ENCODE results near the gene PCMT1. TPM values are rescaled to one million over a fixed set of nuclear protein-coding genes. Genes with fewer than 3 reads are reported as not detected.

PCMT1 gene
- total and polyA plus RNA-seq, 7 donors = 124 to 613 (median 161) TPM

DNA sequence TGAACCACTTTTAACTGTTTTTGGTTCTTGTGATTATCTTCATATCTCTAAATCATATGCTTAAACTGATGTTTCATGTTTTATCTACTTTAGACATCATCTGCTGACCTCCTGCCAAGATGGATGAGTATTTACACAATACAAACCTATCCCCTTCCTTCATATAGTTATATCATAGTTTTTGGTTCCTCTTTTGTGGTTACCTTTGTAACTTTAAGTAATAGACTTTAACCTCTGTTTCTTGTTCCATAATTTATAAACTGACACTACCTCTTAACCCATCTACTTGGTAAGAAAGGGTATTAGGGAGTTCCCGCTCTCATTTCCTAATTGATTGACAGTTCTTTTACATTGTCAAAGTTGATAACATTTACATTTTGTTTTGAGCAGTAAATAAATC, 11.9 kb downstream of the PCMT1 start:
- no peak overlapping the region for H3K27ac ChIP-seq
- WGBS, 3 donors = 91 to 96% (median 95%) methylated on average over 1 of the region's 1 CpG
- DNase-seq (no peak), ATAC-seq (no peak)
- no peak overlapping the region for H3K4me3 ChIP-seq
- H3K9me3 ChIP-seq = peaks cover 10% of the 10 kb centered on the region
- intact Hi-C loops (cut with DNase I) = no loop called here
- H3K4me1 ChIP-seq = peaks cover 6% of the 10 kb centered on the region
- no peaks in the 10 kb centered on the region for H3K27me3 ChIP-seq (ENCODE audit: insufficient read depth in 3 of 3, low read length in 2 of 3)
- peaks cover 0 to 16% of the 10 kb centered on the region in 2 donors for H3K36me3 ChIP-seq (ENCODE audit: insufficient read depth in 1 of 2, low read depth in 1 of 2)
- TF ChIP-seq, protein P1, sequence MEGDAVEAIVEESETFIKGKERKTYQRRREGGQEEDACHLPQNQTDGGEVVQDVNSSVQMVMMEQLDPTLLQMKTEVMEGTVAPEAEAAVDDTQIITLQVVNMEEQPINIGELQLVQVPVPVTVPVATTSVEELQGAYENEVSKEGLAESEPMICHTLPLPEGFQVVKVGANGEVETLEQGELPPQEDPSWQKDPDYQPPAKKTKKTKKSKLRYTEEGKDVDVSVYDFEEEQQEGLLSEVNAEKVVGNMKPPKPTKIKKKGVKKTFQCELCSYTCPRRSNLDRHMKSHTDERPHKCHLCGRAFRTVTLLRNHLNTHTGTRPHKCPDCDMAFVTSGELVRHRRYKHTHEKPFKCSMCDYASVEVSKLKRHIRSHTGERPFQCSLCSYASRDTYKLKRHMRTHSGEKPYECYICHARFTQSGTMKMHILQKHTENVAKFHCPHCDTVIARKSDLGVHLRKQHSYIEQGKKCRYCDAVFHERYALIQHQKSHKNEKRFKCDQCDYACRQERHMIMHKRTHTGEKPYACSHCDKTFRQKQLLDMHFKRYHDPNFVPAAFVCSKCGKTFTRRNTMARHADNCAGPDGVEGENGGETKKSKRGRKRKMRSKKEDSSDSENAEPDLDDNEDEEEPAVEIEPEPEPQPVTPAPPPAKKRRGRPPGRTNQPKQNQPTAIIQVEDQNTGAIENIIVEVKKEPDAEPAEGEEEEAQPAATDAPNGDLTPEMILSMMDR (IDR thresholded peaks at IDR 0.05) = no peak

DNA sequence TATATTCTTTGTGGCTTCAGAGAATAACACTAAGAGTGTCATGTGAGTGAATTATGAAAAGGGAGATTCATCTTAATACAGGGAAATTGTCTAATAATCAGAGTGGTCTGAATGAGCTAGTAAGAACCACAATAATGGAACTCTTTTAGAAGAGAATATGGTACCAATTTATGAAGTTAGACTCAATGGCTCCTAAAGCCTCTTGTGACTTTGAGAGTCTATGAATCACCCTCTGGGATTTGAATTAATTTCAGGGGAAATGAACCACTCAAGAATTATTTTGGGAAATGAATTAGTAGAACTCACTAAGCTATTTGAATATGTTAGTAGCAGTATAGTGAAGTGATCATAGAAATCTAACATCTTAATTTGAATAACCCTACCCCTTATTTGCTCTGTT, 14.3 kb downstream of the PCMT1 start:
- intact Hi-C loops (cut with DNase I) = no loop called here
- H3K27ac ChIP-seq = no peak overlapping the region
- no peaks in the 10 kb centered on the region for H3K4me1 ChIP-seq
- TF ChIP-seq, protein P1 (IDR thresholded peaks at IDR 0.05) = no peak
- peaks cover 0 to 28% of the 10 kb centered on the region in 2 donors for H3K36me3 ChIP-seq (ENCODE audit: insufficient read depth in 1 of 2, low read depth in 1 of 2)
- no peaks in the 10 kb centered on the region for H3K27me3 ChIP-seq (ENCODE audit: insufficient read depth in 3 of 3, low read length in 2 of 3)
- H3K4me3 ChIP-seq = no peak overlapping the region
- ATAC-seq (no peak), DNase-seq (no peak)
- peaks cover 10% of the 10 kb centered on the region for H3K9me3 ChIP-seq

DNA sequence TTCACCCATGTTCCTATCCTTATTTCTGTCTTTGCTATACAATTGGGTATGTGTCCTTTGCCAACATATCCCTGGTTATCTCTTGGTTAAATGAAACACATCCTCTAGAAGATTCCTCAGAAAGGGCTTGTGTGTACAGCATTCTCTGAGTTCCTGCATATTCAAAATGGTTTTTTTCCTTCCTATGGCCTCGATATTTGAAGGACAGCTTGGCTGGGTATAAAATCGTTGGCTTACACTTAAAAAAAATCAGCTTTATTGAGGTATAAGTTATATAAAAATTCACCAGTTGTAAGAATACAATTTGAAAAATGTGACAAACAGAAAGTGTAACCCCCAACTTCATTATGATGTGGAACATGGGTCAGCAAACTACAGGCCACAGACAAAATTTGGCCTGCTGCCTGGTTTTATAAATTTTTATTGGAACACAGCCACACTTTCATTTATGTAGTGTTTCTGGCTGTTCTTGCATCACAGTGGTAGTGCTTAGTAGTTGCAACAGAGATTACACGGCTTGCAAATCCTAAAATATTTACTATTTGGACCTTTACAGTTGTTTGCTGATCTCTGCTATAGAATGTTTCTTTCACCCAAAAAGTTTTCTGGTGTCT, 16.7 kb downstream of the PCMT1 start:
- no peak for DNase-seq
- H3K4me1 ChIP-seq = no peaks in the 10 kb centered on the region

GRCh38 chr6:149769676-149770075, 20.1 kb downstream of the PCMT1 start:
- no peaks in the 10 kb centered on the region for H3K27me3 ChIP-seq (ENCODE audit: insufficient read depth in 3 of 3, low read length in 2 of 3)
- TF ChIP-seq, protein P1 (IDR thresholded peaks at IDR 0.05) = no peak
- DNase-seq (no peak), ATAC-seq (no peak)
- intact Hi-C loops (cut with DNase I) = no loop called here
- no peaks in the 10 kb centered on the region for H3K4me1 ChIP-seq
- WGBS, 3 donors = 92 to 100% (median 96%) methylated on average over 2 of the region's 2 CpGs
- peaks cover 10% of the 10 kb centered on the region for H3K9me3 ChIP-seq
- H3K36me3 ChIP-seq (ENCODE audit: insufficient read depth in 1 of 2, low read depth in 1 of 2) = peaks cover 0 to 58% of the 10 kb centered on the region in 2 donors
- H3K4me3 ChIP-seq = no peak overlapping the region
- no peak overlapping the region for H3K27ac ChIP-seq

More for the DNA sequence above, 16.7 kb downstream of the PCMT1 start:
- WGBS, 3 donors = 60 to 90% (median 69%) methylated on average over 3 of the region's 3 CpGs
- TF ChIP-seq, protein P1 (IDR thresholded peaks at IDR 0.05) = no peak
- Histone ChIP-seq H3K36me3 (ENCODE audit: insufficient read depth in 1 of 2, low read depth in 1 of 2) (peaks cover 0 to 24% of the 10 kb centered on the region in 2 donors), H3K9me3 (peaks cover 10% of the 10 kb centered on the region), H3K27ac (no peak overlapping the region), H3K4me3 (no peak overlapping the region), H3K27me3 (ENCODE audit: insufficient read depth in 3 of 3, low read length in 2 of 3) (no peaks in the 10 kb centered on the region)
- ATAC-seq = no peak
- intact Hi-C loops (cut with DNase I) = no loop called here

DNA sequence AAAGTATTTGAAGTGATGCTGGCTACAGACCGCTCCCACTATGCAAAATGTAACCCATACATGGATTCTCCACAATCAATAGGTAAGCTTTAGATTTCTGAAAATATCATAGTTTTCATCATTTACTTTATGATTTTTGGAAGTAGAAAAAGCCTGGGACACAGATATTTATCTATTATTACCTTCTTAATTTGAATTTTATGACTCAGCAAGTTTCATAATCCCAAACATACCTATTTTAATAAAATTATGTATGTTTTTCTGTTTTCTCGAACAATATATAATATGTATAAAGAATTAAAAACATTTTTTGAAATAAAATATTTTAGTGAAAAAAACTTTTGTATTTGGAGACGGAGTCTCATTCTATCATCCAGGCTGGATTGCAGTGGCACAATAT, 21.6 kb downstream of the PCMT1 start:
- intact Hi-C loops (cut with DNase I) = no loop called here
- ATAC-seq (no peak), DNase-seq (no peak)
- 97 to 99% (median 99%) methylated on average over 3 of the region's 3 CpGs for WGBS, 3 donors
- H3K27ac ChIP-seq = no peak overlapping the region
- peaks cover 3% of the 10 kb centered on the region for H3K9me3 ChIP-seq
- H3K36me3 ChIP-seq (ENCODE audit: insufficient read depth in 1 of 2, low read depth in 1 of 2) = peaks cover 0 to 73% of the 10 kb centered on the region in 2 donors
- H3K4me3 ChIP-seq = no peak overlapping the region
- TF ChIP-seq, protein P1 (IDR thresholded peaks at IDR 0.05) = no peak
- no peaks in the 10 kb centered on the region for H3K4me1 ChIP-seq
- H3K27me3 ChIP-seq (ENCODE audit: insufficient read depth in 3 of 3, low read length in 2 of 3) = no peaks in the 10 kb centered on the region
